Measurements from ENCODE around the gene MAP7. TPM values are rescaled to one million over a fixed set of nuclear protein-coding genes. Genes with fewer than 3 reads are reported as not detected.

Gene MAP7
- total RNA-seq, 2 donors from 2014 or later: 69.4 to 74.3 TPM

DNA sequence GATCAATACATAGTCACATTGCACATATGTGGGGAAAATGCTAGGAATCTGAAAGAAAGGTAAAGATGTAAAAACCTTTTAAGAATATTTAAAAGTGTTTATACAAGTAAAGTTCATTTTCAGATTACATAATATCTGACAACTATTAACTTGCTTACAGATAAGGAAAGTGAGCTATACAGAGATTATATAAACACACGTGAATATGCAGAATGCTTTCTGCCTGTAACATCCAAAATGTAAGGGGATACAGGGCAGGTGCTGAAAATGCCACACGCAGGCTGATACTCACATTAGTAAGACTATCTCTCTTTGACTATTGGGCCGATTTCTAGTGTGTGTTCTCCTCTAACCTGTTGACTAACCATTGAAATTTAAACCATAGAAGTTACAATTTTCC lies 17.9 kb upstream of the MAP7 start:
- peak overlapping the region; percentile 55 for H3K27ac ChIP-seq
- H3K4me1 ChIP-seq: peaks cover 4% of the 10 kb centered on the region
- TF ChIP-seq, protein P1, sequence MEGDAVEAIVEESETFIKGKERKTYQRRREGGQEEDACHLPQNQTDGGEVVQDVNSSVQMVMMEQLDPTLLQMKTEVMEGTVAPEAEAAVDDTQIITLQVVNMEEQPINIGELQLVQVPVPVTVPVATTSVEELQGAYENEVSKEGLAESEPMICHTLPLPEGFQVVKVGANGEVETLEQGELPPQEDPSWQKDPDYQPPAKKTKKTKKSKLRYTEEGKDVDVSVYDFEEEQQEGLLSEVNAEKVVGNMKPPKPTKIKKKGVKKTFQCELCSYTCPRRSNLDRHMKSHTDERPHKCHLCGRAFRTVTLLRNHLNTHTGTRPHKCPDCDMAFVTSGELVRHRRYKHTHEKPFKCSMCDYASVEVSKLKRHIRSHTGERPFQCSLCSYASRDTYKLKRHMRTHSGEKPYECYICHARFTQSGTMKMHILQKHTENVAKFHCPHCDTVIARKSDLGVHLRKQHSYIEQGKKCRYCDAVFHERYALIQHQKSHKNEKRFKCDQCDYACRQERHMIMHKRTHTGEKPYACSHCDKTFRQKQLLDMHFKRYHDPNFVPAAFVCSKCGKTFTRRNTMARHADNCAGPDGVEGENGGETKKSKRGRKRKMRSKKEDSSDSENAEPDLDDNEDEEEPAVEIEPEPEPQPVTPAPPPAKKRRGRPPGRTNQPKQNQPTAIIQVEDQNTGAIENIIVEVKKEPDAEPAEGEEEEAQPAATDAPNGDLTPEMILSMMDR (IDR thresholded peaks at IDR 0.05): no peak
- no peaks in the 10 kb centered on the region for H3K27me3 ChIP-seq
- no peaks in the 10 kb centered on the region for H3K36me3 ChIP-seq
- H3K9ac ChIP-seq (ENCODE audit: low read depth in 2 of 2, low read length in 2 of 2): no peak overlapping the region
- H3K9me3 ChIP-seq: no peaks in the 10 kb centered on the region
- H3K4me3 ChIP-seq: no peak overlapping the region
- intact Hi-C loops (cut with DNase I): no loop called here
- no peak for DNase-seq

DNA sequence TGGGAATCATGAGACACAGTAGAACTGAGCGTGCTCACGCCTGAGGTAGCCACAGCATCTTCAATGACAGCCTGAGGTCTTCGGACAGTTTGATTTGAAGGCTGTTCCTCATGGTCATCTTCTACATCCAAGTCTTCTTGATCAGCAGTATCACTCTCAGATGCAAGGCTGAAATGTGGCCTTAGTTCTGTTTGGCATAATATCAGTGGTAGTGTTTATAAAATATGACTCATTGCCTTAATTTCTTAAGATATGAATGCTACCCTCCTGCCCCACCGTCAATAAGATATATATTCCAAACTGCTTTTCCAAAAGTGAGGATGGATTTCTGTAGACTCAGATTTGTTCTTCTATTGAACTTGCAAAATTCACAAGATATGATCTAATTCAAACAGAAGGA lies 17.5 kb upstream of the MAP7 start:
- intact Hi-C loops (cut with DNase I): no loop called here
- H3K27me3 ChIP-seq: no peaks in the 10 kb centered on the region
- peak overlapping the region in 1 of 2 donors; percentile 36 for H3K9ac ChIP-seq (ENCODE audit: low read depth in 2 of 2, low read length in 2 of 2)
- peaks cover 4% of the 10 kb centered on the region for H3K4me1 ChIP-seq
- TF ChIP-seq, protein P1 (IDR thresholded peaks at IDR 0.05): no peak
- no peaks in the 10 kb centered on the region for H3K36me3 ChIP-seq
- DNase-seq: no peak
- peak overlapping the region; percentile 55 for H3K27ac ChIP-seq
- H3K9me3 ChIP-seq: no peaks in the 10 kb centered on the region
- no peak overlapping the region for H3K4me3 ChIP-seq

DNA sequence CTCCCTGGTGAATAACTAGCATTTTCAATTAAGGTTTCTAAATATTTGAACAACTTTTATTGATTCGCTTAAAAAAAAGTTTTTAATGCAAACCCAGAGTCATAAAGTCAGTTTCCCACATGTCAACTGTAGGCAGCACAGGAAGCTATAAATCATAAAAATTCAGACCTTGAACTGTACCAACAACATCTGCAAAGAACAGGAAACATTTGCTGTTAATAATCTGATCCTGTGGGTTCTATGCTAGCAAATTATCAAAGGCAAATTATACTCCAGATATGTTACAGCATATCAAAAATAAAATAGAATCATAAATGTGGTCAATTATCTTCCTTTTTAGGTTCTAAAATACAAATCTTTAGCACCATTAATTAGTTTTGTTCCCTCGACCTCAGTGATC lies 16.6 kb upstream of the MAP7 start:
- intact Hi-C loops (cut with DNase I): no loop called here
- H3K9ac ChIP-seq (ENCODE audit: low read depth in 2 of 2, low read length in 2 of 2): peak overlapping the region in 1 of 2 donors; percentile 36
- H3K9me3 ChIP-seq: no peaks in the 10 kb centered on the region
- H3K27ac ChIP-seq: peak overlapping the region; percentile 55
- H3K4me3 ChIP-seq: no peak overlapping the region
- no peak for DNase-seq
- H3K27me3 ChIP-seq: no peaks in the 10 kb centered on the region
- peaks cover 4% of the 10 kb centered on the region for H3K4me1 ChIP-seq
- TF ChIP-seq, protein P1 (IDR thresholded peaks at IDR 0.05): no peak
- no peaks in the 10 kb centered on the region for H3K36me3 ChIP-seq

DNA sequence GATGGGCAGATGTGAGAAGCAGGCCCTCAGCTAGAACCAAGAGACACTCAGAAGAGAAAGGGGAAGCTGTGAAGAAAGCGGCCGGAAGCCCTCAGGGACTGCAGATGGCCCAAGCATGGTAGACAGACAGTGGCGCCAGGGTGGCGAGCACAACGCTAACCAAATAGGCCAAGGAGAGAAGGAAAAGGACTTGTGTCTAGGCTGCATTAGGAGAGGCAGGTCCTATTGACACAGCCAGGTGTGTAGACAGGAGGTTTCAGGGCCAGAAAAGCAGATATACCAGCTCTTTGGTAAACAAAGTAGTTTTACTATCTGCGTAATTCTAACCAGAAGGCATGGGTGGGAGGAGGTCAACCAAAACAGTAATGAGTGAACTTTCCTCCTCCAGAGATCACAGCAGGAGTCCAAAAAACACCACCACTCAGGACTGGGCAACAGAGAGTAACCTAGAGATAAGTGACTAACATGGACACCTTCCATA lies 15.8 kb upstream of the MAP7 start:
- Histone ChIP-seq H3K9me3 (no peaks in the 10 kb centered on the region), H3K4me1 (peaks cover 4% of the 10 kb centered on the region), H3K27ac (peak overlapping the region; percentile 55), H3K36me3 (no peaks in the 10 kb centered on the region), H3K4me3 (no peak overlapping the region), H3K27me3 (no peaks in the 10 kb centered on the region), H3K9ac (ENCODE audit: low read depth in 2 of 2, low read length in 2 of 2) (peak overlapping the region in 1 of 2 donors; percentile 48)
- peak; percentile 79 for DNase-seq
- TF ChIP-seq, protein P1 (IDR thresholded peaks at IDR 0.05): no peak
- intact Hi-C loops (cut with DNase I): no loop called here

DNA sequence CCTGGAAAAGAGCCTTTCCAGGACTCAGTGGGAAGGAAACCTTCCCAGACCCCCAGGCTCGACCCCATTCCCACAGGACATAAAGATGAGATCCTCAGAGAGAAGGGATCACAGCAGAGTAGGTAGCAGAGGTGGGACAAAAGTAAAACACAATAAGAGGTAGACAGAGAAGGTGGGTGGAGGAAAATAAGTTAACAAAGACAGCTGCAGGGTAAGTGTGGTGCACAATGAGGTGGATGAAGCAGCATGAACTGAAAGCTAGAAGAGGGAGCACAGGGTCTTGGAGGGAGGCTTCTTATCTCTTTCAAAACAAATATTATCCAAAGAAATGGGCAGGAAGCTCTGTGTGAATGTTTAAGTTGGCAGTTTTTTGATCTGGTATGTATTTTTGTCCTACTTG lies 14.0 kb upstream of the MAP7 start:
- Histone ChIP-seq H3K27ac (no peak overlapping the region), H3K9ac (ENCODE audit: low read depth in 2 of 2, low read length in 2 of 2) (no peak overlapping the region), H3K4me1 (peaks cover 4% of the 10 kb centered on the region), H3K9me3 (no peaks in the 10 kb centered on the region), H3K27me3 (no peaks in the 10 kb centered on the region), H3K4me3 (no peak overlapping the region), H3K36me3 (no peaks in the 10 kb centered on the region)
- no peak for DNase-seq
- intact Hi-C loops (cut with DNase I): no loop called here
- TF ChIP-seq, protein P1 (IDR thresholded peaks at IDR 0.05): no peak
